Right ventricle myocardium inferior (tissue), 1 donor: ENCODE results near the gene SPOP. TPM values are rescaled to one million over a fixed set of nuclear protein-coding genes. Genes with fewer than 3 reads are reported as not detected.
A peak's percentile ranks its signal among the peaks of the same experiment; 100 is the strongest.
"Not testable (repeated sequence)": the region's sequence is repeated elsewhere in the genome, so short reads cannot be mapped to it uniquely, and the experiment has no call there.

Experiments
- ATAC-seq: fragments of 200-7000 bp; cut with Tn5 transposase; one replicate; pipeline ENCODE4 v1.9.1; 2020; ENCODE audit warnings: mild to moderate bottlenecking, moderate library complexity
- DNase-seq: peaks from one replicate; pipeline ENCODE4 v3.0.0; 2021; ENCODE audit errors: missing footprints
- intact Hi-C: fragments of 100-400 bp; cut with DNase I; formaldehyde crosslinking; loops from one replicate; pipeline ENCODE4 v1.11.0; 2022
- total RNA-seq: library from RNA; stranded (reverse); fragmentation: NEBNext Ultra II Directional; extraction: Animal tissue kit (Norgen Biotek cat#: 25700); gene quantifications from one replicate; pipeline ENCODE4 v1.2.1, GENCODE V29; 2021
- donor health status: DM: no; HTN: yes; CAD: no; lungs with severe emphysema.

The SPOP gene
- total RNA-seq, 1 donor from 2014 or later, result 73.1 TPM

DNA sequence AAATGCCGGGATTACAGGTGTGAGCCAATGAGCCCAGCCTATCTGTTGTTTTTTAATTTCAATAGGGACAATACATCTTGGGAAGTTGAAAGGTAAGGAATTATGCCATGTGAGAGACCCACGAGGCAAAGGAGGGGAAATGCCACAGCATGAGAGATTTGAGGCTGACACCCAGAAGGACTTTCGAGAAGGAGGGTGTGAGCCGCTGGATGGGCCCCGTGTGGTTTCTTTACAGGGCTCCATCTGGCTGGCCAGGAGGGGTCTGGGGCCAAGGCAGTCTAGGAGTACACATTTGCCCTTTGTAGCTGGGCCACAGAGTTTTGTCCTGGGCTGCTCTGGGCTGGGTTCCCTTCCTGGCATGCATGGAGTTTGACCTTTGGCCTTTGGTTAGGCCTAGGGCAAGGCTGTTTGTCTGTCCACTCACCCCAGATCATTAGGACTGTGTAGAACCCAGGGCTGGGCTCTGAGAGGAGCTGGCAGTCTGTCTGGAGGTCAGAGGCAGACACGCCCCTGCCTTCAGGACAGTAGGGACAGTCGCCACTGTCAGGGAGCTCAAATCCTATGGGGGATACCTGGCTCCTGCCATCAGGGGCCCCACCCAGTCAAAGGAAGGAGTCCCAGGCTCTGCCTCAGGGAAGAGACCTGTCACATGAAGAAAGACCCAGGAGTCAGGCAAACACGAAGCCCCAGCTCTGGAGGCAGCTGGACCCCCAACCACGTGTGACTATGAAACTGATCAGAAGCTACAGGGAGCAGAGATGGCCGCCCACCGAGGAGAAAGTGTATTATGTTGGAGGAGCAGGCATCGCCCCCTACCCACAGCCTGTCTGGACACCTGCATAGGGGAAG, 126.5 kb downstream of the SPOP start:
- no peak for ATAC-seq

DNA sequence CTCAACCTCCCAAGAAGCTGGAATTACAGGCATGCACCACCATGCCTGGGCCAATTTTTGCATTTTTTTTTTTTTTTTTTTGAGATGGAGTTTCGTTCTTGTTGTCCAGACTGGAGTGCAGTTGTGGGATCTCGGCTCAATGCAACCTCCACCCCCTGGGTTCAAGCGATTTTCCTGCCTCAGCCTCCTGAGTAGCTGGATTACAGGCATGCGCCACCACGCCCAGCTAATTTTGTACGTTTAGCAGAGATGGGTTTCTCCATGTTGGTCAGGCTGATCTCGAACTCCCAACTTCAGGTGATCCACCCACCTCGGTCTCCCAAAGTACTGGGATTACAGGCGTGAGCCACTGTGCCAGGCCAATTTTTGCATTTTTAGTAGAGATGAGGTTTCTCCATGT, 127.1 kb downstream of the SPOP start:
- intact Hi-C loops, result loop anchor here (2.0 kb wide), 1 partner anchor 148 kb away; no protein-coding TSS in a partner anchor
- ATAC-seq, result not testable (repeated sequence)
- peak; percentile 43 for DNase-seq

More for the DNA sequence above, 126.5 kb downstream of the SPOP start:
- peak; percentile 55 for DNase-seq
- intact Hi-C loops, result loop anchor here (2.0 kb wide), 1 partner anchor 149 kb away; no protein-coding TSS in a partner anchor

DNA sequence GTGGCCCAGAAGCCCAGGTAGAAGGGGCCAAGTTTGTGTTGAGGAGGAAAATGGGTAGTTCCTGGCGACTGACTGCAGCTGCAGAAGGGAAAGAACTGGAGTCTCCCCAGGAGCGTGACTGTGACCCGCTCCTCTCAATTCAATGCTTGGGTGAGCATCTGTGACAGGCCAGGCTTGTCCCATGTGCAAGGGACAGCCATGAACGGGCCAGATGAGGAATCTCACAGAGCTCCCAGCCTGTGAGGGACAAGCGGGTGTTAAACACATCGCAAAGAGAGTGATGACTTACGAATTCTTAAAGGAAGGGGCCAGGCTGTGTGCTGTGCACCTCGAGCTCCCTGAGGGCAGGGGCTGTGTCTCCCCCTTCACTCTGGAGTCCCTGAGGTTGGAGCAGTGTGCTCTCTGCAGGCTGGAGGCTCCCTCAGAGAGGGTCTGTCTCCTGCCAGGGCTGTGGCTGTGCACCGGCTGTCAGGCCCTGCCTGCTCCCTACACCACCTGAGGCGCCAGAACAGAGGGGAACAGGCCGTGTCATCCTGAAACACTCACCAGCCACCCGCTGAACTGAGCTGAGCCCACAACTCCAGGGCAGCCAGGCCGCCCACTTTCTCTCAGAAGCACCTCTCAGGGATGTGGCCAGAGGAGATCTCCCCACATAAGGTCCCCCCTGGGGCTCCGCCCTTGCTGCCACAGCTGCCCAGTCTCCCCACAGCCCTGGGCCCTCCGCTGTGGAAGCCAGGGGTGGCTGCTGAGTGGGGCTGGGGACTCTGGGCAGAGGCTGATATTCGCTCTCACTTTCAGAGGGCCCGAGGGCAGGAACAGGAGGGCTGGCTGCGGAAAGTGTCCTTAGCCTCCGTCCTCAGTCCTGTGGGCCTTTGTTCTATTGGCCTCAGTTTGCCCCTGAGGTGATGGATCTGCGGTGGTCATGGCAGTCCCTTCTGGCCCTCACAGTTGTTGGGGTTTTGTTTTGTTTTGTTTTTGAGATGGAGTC, 127.9 kb downstream of the SPOP start:
- DNase-seq, result peak; percentile 60
- no peak for ATAC-seq
- intact Hi-C loops, result loop anchor here (2.0 kb wide), 3 partner anchors 53 to 147 kb away; no protein-coding TSS in a partner anchor

DNA sequence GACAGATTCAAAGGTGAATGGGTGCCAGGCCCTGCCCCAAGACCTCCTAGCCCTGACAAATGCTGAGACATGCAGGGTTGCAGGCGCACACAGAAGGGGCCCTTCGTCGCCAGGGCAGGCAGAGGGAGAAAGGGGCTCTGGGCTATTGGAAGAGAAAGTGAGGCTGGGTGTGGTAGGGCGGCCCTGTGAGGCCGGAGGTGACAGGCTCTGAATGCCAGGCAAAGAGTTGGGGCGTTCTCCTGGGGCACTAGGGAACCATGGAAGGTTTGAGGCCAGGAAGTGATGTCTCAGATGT, 128.6 kb downstream of the SPOP start:
- intact Hi-C loops, result loop anchor here (2.0 kb wide), 2 partner anchors 52 to 114 kb away; no protein-coding TSS in a partner anchor

More for the DNA sequence above, 128.6 kb downstream of the SPOP start:
- DNase-seq (no peak), ATAC-seq (no peak)

Other genes with a start within 250 kb of the SPOP start
- gene NGFR, start 182.8 kb downstream of the SPOP start, total RNA-seq, result 10.0 TPM
- gene NXPH3, start 102.2 kb downstream of the SPOP start, total RNA-seq, result 4.5 TPM
- gene SLC35B1, start 29.9 kb upstream of the SPOP start, total RNA-seq, result 59.3 TPM
- 10.3 TPM for gene FAM117A, start 86.0 kb upstream of the SPOP start, total RNA-seq
- gene KAT7, start 110.6 kb upstream of the SPOP start, total RNA-seq, result 45.4 TPM
- 0.43 TPM for gene TAC4, start 170.0 kb upstream of the SPOP start, total RNA-seq